WTC11 (cell line): ENCODE data around the gene YEATS2.
"Not testable (repeated sequence)": the region's sequence is repeated elsewhere in the genome, so short reads cannot be mapped to it uniquely, and the experiment has no call there.

Source experiments
- ATF1 ChIP-seq: sonication (generic); formaldehyde crosslinking; IDR thresholded peaks from 2 replicates; pipeline ENCODE4 v1.8.1; 2023; ENCODE audit warnings: mild to moderate bottlenecking, moderate library complexity, missing genetic modification reagents
- ATF6 ChIP-seq: sonication (generic); formaldehyde crosslinking; IDR thresholded peaks from 2 replicates; pipeline ENCODE4 v1.8.1; 2023; ENCODE audit warnings: mild to moderate bottlenecking, missing genetic modification reagents
- CBFB ChIP-seq: sonication (generic); formaldehyde crosslinking; IDR thresholded peaks from 2 replicates; pipeline ENCODE4 v1.8.1; 2022; ENCODE audit warnings: mild to moderate bottlenecking, low read depth, missing genetic modification reagents
- CREB1 ChIP-seq: sonication (generic); formaldehyde crosslinking; IDR thresholded peaks from 2 replicates; pipeline ENCODE4 v1.8.0; 2023; ENCODE audit warnings: mild to moderate bottlenecking, missing genetic modification reagents
- ETV6 ChIP-seq: sonication (generic); formaldehyde crosslinking; IDR thresholded peaks from 2 replicates; pipeline ENCODE4 v1.8.1; 2022; ENCODE audit warnings: mild to moderate bottlenecking, missing genetic modification reagents
- GRHL2 ChIP-seq: fragments of 250-450 bp; sonication (Bioruptor Pico); IDR thresholded peaks from 2 replicates; pipeline ENCODE4 v1.8.0; 2022; ENCODE audit warnings: mild to moderate bottlenecking, moderate library complexity; ENCODE audit not compliant: insufficient replicate concordance, severe bottlenecking
- NFYB ChIP-seq: sonication (generic); formaldehyde crosslinking; conservative IDR thresholded peaks from 2 replicates; pipeline ENCODE4 v1.8.0; 2022; ENCODE audit warnings: low read depth, missing genetic modification reagents
- NR1H2 ChIP-seq: sonication (generic); formaldehyde crosslinking; IDR thresholded peaks from 2 replicates; pipeline ENCODE4 v1.9.0; 2021; ENCODE audit warnings: mild to moderate bottlenecking, moderate library complexity, missing genetic modification reagents
- SP1 ChIP-seq: sonication (generic); formaldehyde crosslinking; conservative IDR thresholded peaks from 2 replicates; pipeline ENCODE4 v1.8.1; 2022; ENCODE audit warnings: missing genetic modification reagents
- TP53 ChIP-seq: sonication (generic); formaldehyde crosslinking; IDR thresholded peaks from 2 replicates; pipeline ENCODE4 v1.8.1; 2023; ENCODE audit warnings: mild to moderate bottlenecking, missing genetic modification reagents
- ZBTB43 ChIP-seq: sonication (generic); formaldehyde crosslinking; IDR thresholded peaks from 2 replicates; pipeline ENCODE4 v1.8.1; 2023; ENCODE audit warnings: mild to moderate bottlenecking, missing genetic modification reagents
- ZNF512 ChIP-seq: sonication (generic); formaldehyde crosslinking; IDR thresholded peaks from 2 replicates; pipeline ENCODE4 v1.8.1; 2022; ENCODE audit warnings: missing genetic modification reagents, borderline replicate concordance
- TF ChIP-seq, protein P1 (sequence below): fragments of 200-600 bp; IDR thresholded peaks from 2 replicates; pipeline ENCODE4 v1.8.0; 2022; ENCODE audit warnings: antibody characterized with exemption

- TF ChIP-seq ETV6 (CRISPR knock-in tag); GRHL2 (CRISPR knock-in tag); TP53 (CRISPR knock-in tag); SP1; NR1H2 (CRISPR knock-in tag); ATF1 (CRISPR knock-in tag); CBFB; ZNF512 (CRISPR knock-in tag); ZBTB43; NFYB; CREB1 (CRISPR knock-in tag); ATF6 (CRISPR knock-in tag): not testable (repeated sequence)
- TF ChIP-seq, protein P1, sequence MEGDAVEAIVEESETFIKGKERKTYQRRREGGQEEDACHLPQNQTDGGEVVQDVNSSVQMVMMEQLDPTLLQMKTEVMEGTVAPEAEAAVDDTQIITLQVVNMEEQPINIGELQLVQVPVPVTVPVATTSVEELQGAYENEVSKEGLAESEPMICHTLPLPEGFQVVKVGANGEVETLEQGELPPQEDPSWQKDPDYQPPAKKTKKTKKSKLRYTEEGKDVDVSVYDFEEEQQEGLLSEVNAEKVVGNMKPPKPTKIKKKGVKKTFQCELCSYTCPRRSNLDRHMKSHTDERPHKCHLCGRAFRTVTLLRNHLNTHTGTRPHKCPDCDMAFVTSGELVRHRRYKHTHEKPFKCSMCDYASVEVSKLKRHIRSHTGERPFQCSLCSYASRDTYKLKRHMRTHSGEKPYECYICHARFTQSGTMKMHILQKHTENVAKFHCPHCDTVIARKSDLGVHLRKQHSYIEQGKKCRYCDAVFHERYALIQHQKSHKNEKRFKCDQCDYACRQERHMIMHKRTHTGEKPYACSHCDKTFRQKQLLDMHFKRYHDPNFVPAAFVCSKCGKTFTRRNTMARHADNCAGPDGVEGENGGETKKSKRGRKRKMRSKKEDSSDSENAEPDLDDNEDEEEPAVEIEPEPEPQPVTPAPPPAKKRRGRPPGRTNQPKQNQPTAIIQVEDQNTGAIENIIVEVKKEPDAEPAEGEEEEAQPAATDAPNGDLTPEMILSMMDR, result not testable (repeated sequence)
Observed at GRCh38 chr3:183740154-183740553, 42.6 kb downstream of the YEATS2 start.
